Natural killer cell (primary cell): ENCODE data around the gene MAN2B2. TPM values are rescaled to one million over a fixed set of nuclear protein-coding genes. Genes with fewer than 3 reads are reported as not detected.

ENCODE experiments used
- ATAC-seq, 3 donors: fragments of 150-1000 bp in 2 of 3; fragments of 200-7000 bp in 1 of 3; cut with Tn5 transposase; 1 replicate in 1 of 3; 2 replicates in 2 of 3; pipeline ENCODE4 v1.10.0; 2021; ENCODE audit warnings: mild to moderate bottlenecking in 2 of 3, moderate library complexity in 2 of 3
- DNase-seq, 2 donors: peaks; one replicate each; pipeline versions ENCODE4 v3.0.0 to v3.0.0-alpha.2; 2013 to 2021; ENCODE audit warnings: mixed read lengths in 1 of 2
- H3K27ac ChIP-seq: one replicate; pipeline ENCODE4 v1.5.1; 2013; ENCODE audit warnings: mild to moderate bottlenecking, low read length
- H3K27me3 ChIP-seq: one replicate; pipeline ENCODE4 v1.6.1; 2013; ENCODE audit warnings: low read length; ENCODE audit not compliant: control insufficient read depth, insufficient read depth
- H3K36me3 ChIP-seq: one replicate; pipeline ENCODE4 v1.6.1; 2013; ENCODE audit warnings: low read length; ENCODE audit not compliant: control insufficient read depth, insufficient read depth
- H3K4me1 ChIP-seq: one replicate; pipeline ENCODE4 v1.6.1; 2013; ENCODE audit warnings: low read length; ENCODE audit not compliant: control insufficient read depth, insufficient read depth
- H3K4me3 ChIP-seq: one replicate; pipeline ENCODE4 v1.5.1; 2013; ENCODE audit warnings: low read length
- H3K9me3 ChIP-seq: one replicate; pipeline ENCODE4 v1.6.1; 2013; ENCODE audit warnings: low read length; ENCODE audit not compliant: control insufficient read depth, insufficient read depth
- H3K27ac Mint-ChIP-seq, 2 donors: one replicate each; pipeline ENCODE4 v1.8.0; 2022; ENCODE audit warnings: mild to moderate bottlenecking in 2 of 2, mixed read lengths in 2 of 2, moderate library complexity in 1 of 2
- H3K27me3 Mint-ChIP-seq, 2 donors: one replicate each; pipeline ENCODE4 v1.8.0; 2022; ENCODE audit warnings: low read depth in 2 of 2, mixed read lengths in 2 of 2
- H3K36me3 Mint-ChIP-seq: one replicate; pipeline ENCODE4 v1.8.0; 2022; ENCODE audit warnings: mixed read lengths
- H3K4me1 Mint-ChIP-seq, 2 donors: one replicate each; pipeline ENCODE4 v1.8.0; 2022; ENCODE audit warnings: mixed read lengths in 2 of 2
- H3K4me3 Mint-ChIP-seq: one replicate; pipeline ENCODE4 v1.8.0; 2022; ENCODE audit warnings: mild to moderate bottlenecking, moderate library complexity, mixed read lengths
- H3K9me3 Mint-ChIP-seq, 2 donors: one replicate each; pipeline ENCODE4 v1.8.0; 2022; ENCODE audit warnings: mixed read lengths in 2 of 2
- CTCF ChIP-seq: fragments of 200-600 bp; IDR thresholded peaks from one replicate; pipeline ENCODE4 v1.8.0; 2022; ENCODE audit warnings: antibody characterized with exemption
- WGBS: methylation state at CpG from one replicate; pipeline ENCODE4 v1.1.7; 2013; ENCODE audit warnings: missing lambda C conversion rate; ENCODE audit not compliant: insufficient coverage; 5-methylcytosine and 5-hydroxymethylcytosine counted together
- intact Hi-C: fragments of 100-400 bp; cut with micrococcal nuclease; formaldehyde crosslinking; loops from one replicate; pipeline ENCODE4 v1.14.2; 2022
- total RNA-seq, 4 donors: library from RNA; stranded (reverse); fragments of 120-200 nt in 1 of 4; gene quantifications; one replicate each; pipeline versions ENCODE4 v1.2.3 to v1.2.4, GENCODE V29; 2013 to 2022

The MAN2B2 gene
- total RNA-seq, 3 donors from 2014 or later (not counting 1 experiment from before 2014, with no cell fraction given): 34.5 to 47.8 (median 39.0) TPM

- ATAC-seq: no peak
- H3K36me3 ChIP-seq: no peaks in the 10 kb centered on the region
- H3K4me3 Mint-ChIP-seq: no peak overlapping the region
- no peak overlapping the region for H3K27ac Mint-ChIP-seq
- peaks cover 0 to 2% of the 10 kb centered on the region in 2 donors for H3K27me3 Mint-ChIP-seq
- no peaks in the 10 kb centered on the region for H3K27me3 ChIP-seq
- no peak for DNase-seq
- H3K36me3 Mint-ChIP-seq: no peaks in the 10 kb centered on the region
- H3K9me3 ChIP-seq: no peaks in the 10 kb centered on the region
- 89% methylated on average over 9 of the region's 9 CpGs for WGBS
- intact Hi-C loops: no loop called here
- H3K4me1 ChIP-seq: no peaks in the 10 kb centered on the region
- no peak overlapping the region for H3K4me3 ChIP-seq
- no peak overlapping the region for H3K27ac ChIP-seq
- no peak for TF ChIP-seq CTCF
- H3K4me1 Mint-ChIP-seq: no peaks in the 10 kb centered on the region
- H3K9me3 Mint-ChIP-seq: no peaks in the 10 kb centered on the region
These were observed 42.3 kb upstream of the MAN2B2 start for GRCh38 chr4:6532658-6533057.

GRCh38 chr4:6534050-6534449 is 40.9 kb upstream of the MAN2B2 start:
- H3K27ac Mint-ChIP-seq: no peak overlapping the region
- H3K27me3 Mint-ChIP-seq: peaks cover 0 to under 1% of the 10 kb centered on the region in 2 donors
- TF ChIP-seq CTCF: no peak
- no peaks in the 10 kb centered on the region for H3K27me3 ChIP-seq
- H3K36me3 Mint-ChIP-seq: no peaks in the 10 kb centered on the region
- H3K9me3 Mint-ChIP-seq: no peaks in the 10 kb centered on the region
- DNase-seq (no peak), ATAC-seq (peak in 1 of 3 donors; percentile 28)
- intact Hi-C loops: no loop called here
- no peaks in the 10 kb centered on the region for H3K36me3 ChIP-seq
- no peaks in the 10 kb centered on the region for H3K9me3 ChIP-seq
- no peaks in the 10 kb centered on the region for H3K4me1 ChIP-seq
- no peak overlapping the region for H3K4me3 ChIP-seq
- no peak overlapping the region for H3K27ac ChIP-seq
- WGBS: 92% methylated on average over 1 of the region's 1 CpG
- H3K4me1 Mint-ChIP-seq: no peaks in the 10 kb centered on the region
- H3K4me3 Mint-ChIP-seq: no peak overlapping the region

- Histone ChIP-seq H3K27ac (no peak overlapping the region), H3K9me3 (no peaks in the 10 kb centered on the region), H3K36me3 (no peaks in the 10 kb centered on the region), H3K4me3 (no peak overlapping the region), H3K4me1 (no peaks in the 10 kb centered on the region), H3K27me3 (no peaks in the 10 kb centered on the region)
- H3K4me3 Mint-ChIP-seq: no peak overlapping the region
- no peaks in the 10 kb centered on the region for H3K9me3 Mint-ChIP-seq
- no peaks in the 10 kb centered on the region for H3K36me3 Mint-ChIP-seq
- H3K27me3 Mint-ChIP-seq: peaks cover 4 to 7% of the 10 kb centered on the region in 2 donors
- DNase-seq: no peak
- TF ChIP-seq CTCF: no peak
- WGBS: 91% methylated on average over 38 of the region's 38 CpGs
- no peaks in the 10 kb centered on the region for H3K4me1 Mint-ChIP-seq
- ATAC-seq: peak in 1 of 3 donors; percentile 34
- intact Hi-C loops: no loop called here
- no peak overlapping the region for H3K27ac Mint-ChIP-seq
These were observed 40.2 kb upstream of the MAN2B2 start for GRCh38 chr4:6534618-6535328.

- no peak overlapping the region for H3K27ac Mint-ChIP-seq
- no peak overlapping the region for H3K4me3 ChIP-seq
- H3K9me3 ChIP-seq: no peaks in the 10 kb centered on the region
- peaks cover 5 to 8% of the 10 kb centered on the region in 2 donors for H3K27me3 Mint-ChIP-seq
- H3K4me3 Mint-ChIP-seq: no peak overlapping the region
- no peaks in the 10 kb centered on the region for H3K4me1 ChIP-seq
- ATAC-seq: no peak
- H3K27me3 ChIP-seq: no peaks in the 10 kb centered on the region
- no peak for DNase-seq
- H3K27ac ChIP-seq: no peak overlapping the region
- WGBS: 90% methylated on average over 17 of the region's 17 CpGs
- no peak for TF ChIP-seq CTCF
- no peaks in the 10 kb centered on the region for H3K36me3 Mint-ChIP-seq
- intact Hi-C loops: no loop called here
- no peaks in the 10 kb centered on the region for H3K36me3 ChIP-seq
- no peaks in the 10 kb centered on the region for H3K9me3 Mint-ChIP-seq
- no peaks in the 10 kb centered on the region for H3K4me1 Mint-ChIP-seq
These were observed 39.7 kb upstream of the MAN2B2 start for GRCh38 chr4:6535329-6535692.
